Neural cell (in vitro differentiated cells): ENCODE data around the gene MRC2. TPM values are rescaled to one million over a fixed set of nuclear protein-coding genes. Genes with fewer than 3 reads are reported as not detected.

Experiments used
- H2AFZ ChIP-seq: fragments of 200-600, 300-800 bp; sonication (generic), shearing (Covaris generic); 2 replicates; pipeline ENCODE4 v1.6.0; 2014; ENCODE audit warnings: low read depth, mild to moderate bottlenecking, antibody characterized with exemption, low read length, moderate library complexity
- H3F3A ChIP-seq: fragments of 200-600 bp; shearing (Covaris generic); 2 replicates; pipeline ENCODE4 v1.6.1; 2016; ENCODE audit warnings: mild to moderate bottlenecking, moderate library complexity, mixed read lengths, antibody characterized with exemption, low read length; ENCODE audit not compliant: insufficient read depth, poor library complexity, severe bottlenecking
- H3K27ac ChIP-seq: fragments of 200-600, 300-800 bp; sonication (generic), shearing (Covaris generic); 2 replicates; pipeline ENCODE4 v1.5.1; 2014; ENCODE audit warnings: mild to moderate bottlenecking, low read length, moderate library complexity
- H3K27me3 ChIP-seq: fragments of 300-800, 200-600 bp; sonication (generic), shearing (Covaris generic); 2 replicates; pipeline ENCODE4 v1.6.0; 2014; ENCODE audit warnings: mild to moderate bottlenecking, low read depth, low read length, moderate library complexity; ENCODE audit not compliant: insufficient read depth
- H3K36me3 ChIP-seq: fragments of 300-800, 200-600 bp; sonication (generic), shearing (Covaris generic); 2 replicates; pipeline ENCODE4 v1.5.1; 2014; ENCODE audit warnings: mild to moderate bottlenecking, antibody characterized with exemption, low read length, moderate library complexity; ENCODE audit not compliant: insufficient read depth
- H3K4me2 ChIP-seq: fragments of 300-800, 200-600 bp; sonication (generic), shearing (Covaris generic); 2 replicates; pipeline ENCODE4 v1.6.0; 2014; ENCODE audit warnings: mild to moderate bottlenecking, low read length
- H3K4me3 ChIP-seq: fragments of 300-800, 200-600 bp; sonication (generic), shearing (Covaris generic); 2 replicates; pipeline ENCODE4 v1.5.1; 2014; ENCODE audit warnings: mild to moderate bottlenecking, low read length, moderate library complexity
- H3K79me2 ChIP-seq: fragments of 200-600 bp; shearing (Covaris generic); replicated peaks from 2 replicates; pipeline ENCODE4 v1.6.0; 2014; ENCODE audit warnings: mild to moderate bottlenecking, low read length, moderate library complexity; ENCODE audit not compliant: insufficient read depth
- H3K9ac ChIP-seq: fragments of 300-800, 200-600 bp; sonication (generic), shearing (Covaris generic); 2 replicates; pipeline ENCODE4 v1.6.1; 2016; ENCODE audit warnings: mild to moderate bottlenecking, low read length, mixed read lengths
- H3K9me2 ChIP-seq: fragments of 200-600 bp; shearing (Covaris generic); 2 replicates; pipeline ENCODE4 v1.6.1; 2016; ENCODE audit warnings: mild to moderate bottlenecking, low read length, mixed read lengths; ENCODE audit not compliant: insufficient read depth
- H3K9me3 ChIP-seq: fragments of 200-600, 300-800 bp; sonication (generic), shearing (Covaris generic); 2 replicates; pipeline ENCODE4 v1.6.1; 2016; ENCODE audit warnings: mild to moderate bottlenecking, mixed run types, low read length, moderate library complexity, mixed read lengths
- H4K20me1 ChIP-seq: fragments of 200-600 bp; shearing (Covaris generic); 2 replicates; pipeline ENCODE4 v1.6.1; 2016; ENCODE audit warnings: mild to moderate bottlenecking, mixed run types; ENCODE audit not compliant: insufficient read depth
- CTCF ChIP-seq: fragments of 450-650 bp; IDR thresholded peaks from 2 replicates; pipeline ENCODE4 v1.5.1; 2014; ENCODE audit warnings: antibody characterized with exemption, mild to moderate bottlenecking, moderate library complexity; ENCODE audit not compliant: poor library complexity, severe bottlenecking
- EP300 ChIP-seq: fragments of 450-650 bp; conservative IDR thresholded peaks from 2 replicates; pipeline ENCODE4 v1.6.1; 2014; ENCODE audit warnings: antibody characterized with exemption, mild to moderate bottlenecking, moderate library complexity; ENCODE audit not compliant: poor library complexity, severe bottlenecking
- EZH2 ChIP-seq: fragments of 200-600, 300-800 bp; shearing (Covaris generic), sonication (generic); IDR thresholded peaks from 2 replicates; pipeline ENCODE4 v1.6.1; 2014; ENCODE audit warnings: antibody characterized with exemption, low read length, borderline replicate concordance, mild to moderate bottlenecking; ENCODE audit not compliant: insufficient read depth, poor library complexity, severe bottlenecking
- MXI1 ChIP-seq: fragments of 450-650 bp; conservative IDR thresholded peaks from 2 replicates; pipeline ENCODE4 v1.6.1; 2014; ENCODE audit warnings: antibody characterized with exemption, mild to moderate bottlenecking; ENCODE audit not compliant: poor library complexity, severe bottlenecking
- POLR2AphosphoS5 ChIP-seq: IDR thresholded peaks from 2 replicates; pipeline ENCODE4 v1.6.1; 2012
- RAD21 ChIP-seq: fragments of 450-650 bp; conservative IDR thresholded peaks from 2 replicates; pipeline ENCODE4 v1.6.1; 2014; ENCODE audit warnings: antibody characterized with exemption, mild to moderate bottlenecking, moderate library complexity
- REST ChIP-seq: IDR thresholded peaks from 2 replicates; pipeline ENCODE4 v1.6.1; 2012; ENCODE audit warnings: borderline replicate concordance
- SMC3 ChIP-seq: fragments of 450-650 bp; conservative IDR thresholded peaks from 2 replicates; pipeline ENCODE4 v1.6.1; 2014; ENCODE audit warnings: antibody characterized with exemption, mild to moderate bottlenecking, moderate library complexity; ENCODE audit not compliant: poor library complexity
- TAF1 ChIP-seq: IDR thresholded peaks from 2 replicates; pipeline ENCODE4 v1.6.1; 2012; ENCODE audit warnings: low read depth
- polyA plus RNA-seq: library from polyadenylated mRNA; depleted of rRNA; stranded (reverse); fragments of >200 nt; gene quantifications from 2 replicates; pipeline ENCODE4 v1.2.3, GENCODE V29; 2014

Gene MRC2
- polyA plus RNA-seq, 1 donor from 2014 or later = 0.36 TPM

GRCh38 chr17:62592341-62593099 is 35.0 kb upstream of the MRC2 start:
- Histone ChIP-seq H3K36me3 (peaks cover 20% of the 10 kb centered on the region), H3K79me2 (no peaks in the 10 kb centered on the region), H4K20me1 (no peaks in the 10 kb centered on the region), H3K27me3 (no peaks in the 10 kb centered on the region), H3K4me3 (no peak overlapping the region), H3K27ac (no peak overlapping the region), H3K4me2 (no peak overlapping the region), H3K9ac (no peak overlapping the region), H3K9me2 (no peaks in the 10 kb centered on the region), H3K9me3 (peaks cover 16% of the 10 kb centered on the region), H2AFZ (no peak overlapping the region), H3F3A (no peaks in the 10 kb centered on the region)
- no peak for TF ChIP-seq CTCF
- TF ChIP-seq EP300 = no peak
- no peak for TF ChIP-seq POLR2AphosphoS5
- TF ChIP-seq RAD21 = no peak

- Histone ChIP-seq H3K27me3 (no peaks in the 10 kb centered on the region), H3K9me3 (peaks cover 16% of the 10 kb centered on the region), H2AFZ (no peak overlapping the region), H3F3A (no peaks in the 10 kb centered on the region), H3K9me2 (no peaks in the 10 kb centered on the region), H3K9ac (no peak overlapping the region), H4K20me1 (no peaks in the 10 kb centered on the region), H3K4me2 (no peak overlapping the region), H3K79me2 (no peaks in the 10 kb centered on the region), H3K36me3 (peaks cover 20% of the 10 kb centered on the region), H3K4me3 (no peak overlapping the region), H3K27ac (no peak overlapping the region)
- TF ChIP-seq MXI1 = no peak
- no peak for TF ChIP-seq SMC3
- TF ChIP-seq EZH2 = no peak
- TF ChIP-seq POLR2AphosphoS5 = no peak
- no peak for TF ChIP-seq CTCF
- TF ChIP-seq EP300 = no peak
- TF ChIP-seq RAD21 = no peak
- TF ChIP-seq TAF1 = no peak
- no peak for TF ChIP-seq REST
These were observed 32.0 kb upstream of the MRC2 start for GRCh38 chr17:62595484-62595883.
